Heart right ventricle (tissue), 16 donors: ENCODE results near the gene WWOX. TPM values are rescaled to one million over a fixed set of nuclear protein-coding genes. Genes with fewer than 3 reads are reported as not detected.

ENCODE experiments used
- ATAC-seq, 8 donors: fragments of 200-7000 bp; cut with Tn5 transposase; one replicate each; pipeline ENCODE4 v1.9.1; 2020; ENCODE audit warnings: mild to moderate bottlenecking in 8 of 8, moderate library complexity in 8 of 8, moderate number of reproducible peaks in 1 of 8
- DNase-seq, 2 donors: peaks; one replicate each; pipeline ENCODE4 v3.0.0-alpha.2; 2020
- H3K27ac ChIP-seq, 10 donors: fragments of 200-600 bp; sonication (generic) in 2 of 10; one replicate each; pipeline versions ENCODE4 v1.5.0 to v1.8.0; 2020 to 2022; ENCODE audit warnings: mild to moderate bottlenecking in 3 of 10
- H3K27me3 ChIP-seq, 7 donors: fragments of 200-600 bp; one replicate each; pipeline ENCODE4 v1.8.0; 2021 to 2022; ENCODE audit warnings: mild to moderate bottlenecking in 2 of 7
- H3K36me3 ChIP-seq, 9 donors: fragments of 200-600 bp; sonication (generic) in 1 of 9; one replicate each; pipeline versions ENCODE4 v1.5.0 to v1.8.0; 2020 to 2022; ENCODE audit warnings: mild to moderate bottlenecking in 2 of 9
- H3K4me1 ChIP-seq, 9 donors: fragments of 200-600 bp; sonication (generic) in 1 of 9; one replicate each; pipeline versions ENCODE4 v1.5.0 to v1.8.0; 2020 to 2022; ENCODE audit warnings: mild to moderate bottlenecking in 4 of 9
- H3K4me3 ChIP-seq, 10 donors: fragments of 200-600 bp; sonication (generic) in 2 of 10; one replicate each; pipeline versions ENCODE4 v1.5.0 to v1.8.0; 2020 to 2022; ENCODE audit warnings: mild to moderate bottlenecking in 7 of 10, moderate library complexity in 2 of 10
- H3K9me3 ChIP-seq, 11 donors: fragments of 200-600 bp in 10 of 11; sonication (generic) in 2 of 11; one replicate each; pipeline versions ENCODE4 v1.5.0 to v1.8.0; 2013 to 2022; ENCODE audit warnings: mild to moderate bottlenecking in 2 of 11, control low read depth in 1 of 11, moderate library complexity in 1 of 11
- CTCF ChIP-seq, 9 donors: fragments of 200-600 bp; sonication (generic) in 2 of 9; IDR thresholded peaks; one replicate each; pipeline versions ENCODE4 v1.5.0 to v1.8.0; 2021 to 2022; ENCODE audit warnings: antibody characterized with exemption in 9 of 9, mild to moderate bottlenecking in 5 of 9, moderate library complexity in 1 of 9
- whole genome bisulfite sequencing, 2 donors: extraction: QIAGEN DNeasy Blood & Tissue Kit; methylation state at CpG; one replicate each; pipeline ENCODE4 v1.1.7; 2013; ENCODE audit warnings: inconsistent platforms in 1 of 2; 5-methylcytosine and 5-hydroxymethylcytosine counted together
- intact Hi-C, 10 donors: fragments of 100-400 bp; cut with DNase I; formaldehyde crosslinking; loops; one replicate each; pipeline versions ENCODE4 v1.11.1 to v1.14.2; 2022
- polyA plus RNA-seq, 2 donors: library from polyadenylated mRNA; stranded (reverse); fragments of 200-250 nt; gene quantifications; one replicate each; pipeline ENCODE4 v1.2.3, GENCODE V29; 2013
- total RNA-seq, 10 donors: library from RNA; stranded (reverse); fragmentation: NEBNext Ultra II Directional in 3 of 10; extraction: Animal tissue kit (Norgen Biotek cat#: 25700) in 3 of 10; gene quantifications; one replicate each; pipeline versions ENCODE4 v1.2.1 to v1.2.4, GENCODE V29; 2021 to 2023
- donor health status: Arrhythmogenic right ventricular cardiomyopathy.
- donor health status: ischemic (EF 13 %, LVEDD 7.1; RV severe dilation, severe dysfunction).
- donor health status: healthy with polysubstance abuse.
- donor health status: DM: no; HTN: yes; CAD: no.
- donor health status: DM: no; HTN: no; CAD: no.
- donor health status: ischemic (EF 25% LVEDD 6.9; RV normal size, moderate dysfunction).
- donor health status: ischemic (EF 25% LVEDD 5.7; RV mildly dilated, moderate dysfunction).
- donor health status: healthy.
- donor health status: DM: yes; HTN: yes; CAD: no.
- donor health status: Ischemic cardiomyopathy.
- donor health status: ischemic (EF 35%, LVEDD 5.7; RV mildly dilated, moderate dysfunction).
- donor health status: nonischemic (EF 11% LVEDD 7.7; RV severe dilation, severe dysfunction).
- donor health status: DM: yes; HTN: yes; CAD: no.
- donor health status: PGD.
- donor health status: ischemic (EF 29% LVEDD 5.4; RV normal size, mild dysfunction).
- donor health status: nonischemic (EF 23%, LVEDD 6.1; RV moderate dilation, normal function).

The WWOX gene
- total and polyA plus RNA-seq, 12 donors, result 4.9 to 15.0 (median 9.9) TPM

GRCh38 chr16:78368121-78369102, 269.0 kb downstream of the WWOX start:
- 51 to 61% methylated on average over 10 of the region's 10 CpGs for WGBS, 2 donors
- Histone ChIP-seq H3K4me1 (peaks cover 0 to 5% (median 0%) of the 10 kb centered on the region in 9 donors), H3K36me3 (no peaks in the 10 kb centered on the region), H3K27ac (no peak overlapping the region), H3K9me3 (peaks cover 0 to 19% (median 0%) of the 10 kb centered on the region in 11 donors), H3K4me3 (no peak overlapping the region), H3K27me3 (no peaks in the 10 kb centered on the region)
- intact Hi-C loops, result no loop called here
- TF ChIP-seq CTCF (IDR thresholded peaks at IDR 0.05), result no peak
- ATAC-seq (peak in 4 of 8 donors; percentile 19 to 90 (median 56)), DNase-seq (no peak)

GRCh38 chr16:78372277-78372676, 272.8 kb downstream of the WWOX start:
- Histone ChIP-seq H3K9me3 (peaks cover 0 to 19% (median 0%) of the 10 kb centered on the region in 11 donors), H3K4me3 (no peak overlapping the region), H3K27me3 (no peaks in the 10 kb centered on the region), H3K27ac (no peak overlapping the region), H3K4me1 (peaks cover 0 to 5% (median 0%) of the 10 kb centered on the region in 9 donors), H3K36me3 (no peaks in the 10 kb centered on the region)
- 81 to 83% methylated on average over 3 of the region's 3 CpGs for WGBS, 2 donors
- intact Hi-C loops, result loop anchor here in 1 of 10 donors (2.0 kb wide), 1 partner anchor 17 kb away; no protein-coding TSS in a partner anchor
- ATAC-seq (no peak), DNase-seq (no peak)
- no peak for TF ChIP-seq CTCF (IDR thresholded peaks at IDR 0.05)

- Histone ChIP-seq H3K9me3 (peaks cover 0 to 19% (median 0%) of the 10 kb centered on the region in 11 donors), H3K36me3 (no peaks in the 10 kb centered on the region), H3K27me3 (no peaks in the 10 kb centered on the region), H3K4me3 (no peak overlapping the region), H3K4me1 (no peaks in the 10 kb centered on the region), H3K27ac (no peak overlapping the region)
- WGBS, 2 donors, result 77 to 78% methylated on average over 15 of the region's 15 CpGs
- DNase-seq (peak in 1 of 2 donors; percentile 67), ATAC-seq (peak in 1 of 8 donors; percentile 86)
- TF ChIP-seq CTCF (IDR thresholded peaks at IDR 0.05), result no peak
- intact Hi-C loops, result no loop called here
Observed at GRCh38 chr16:78375055-78375679, 275.7 kb downstream of the WWOX start.

GRCh38 chr16:78376452-78376851, 277.0 kb downstream of the WWOX start:
- Histone ChIP-seq H3K27ac (no peak overlapping the region), H3K36me3 (no peaks in the 10 kb centered on the region), H3K4me3 (no peak overlapping the region), H3K4me1 (no peaks in the 10 kb centered on the region), H3K9me3 (peaks cover 0 to 8% (median 0%) of the 10 kb centered on the region in 11 donors), H3K27me3 (no peaks in the 10 kb centered on the region)
- peak in 1 of 8 donors; percentile 20 for ATAC-seq
- no peak for TF ChIP-seq CTCF (IDR thresholded peaks at IDR 0.05)
- intact Hi-C loops, result no loop called here
- no peak for DNase-seq
- WGBS, 2 donors, result 50% methylated on average over 4 of the region's 4 CpGs
